ENCODE results near the gene PLCH2. TPM values are rescaled to one million over a fixed set of nuclear protein-coding genes. Genes with fewer than 3 reads are reported as not detected.

Gene PLCH2
- polyA plus RNA-seq, 1 of the 3 experiments (the other 2 are of a cell fraction) = 0.08 TPM

DNA sequence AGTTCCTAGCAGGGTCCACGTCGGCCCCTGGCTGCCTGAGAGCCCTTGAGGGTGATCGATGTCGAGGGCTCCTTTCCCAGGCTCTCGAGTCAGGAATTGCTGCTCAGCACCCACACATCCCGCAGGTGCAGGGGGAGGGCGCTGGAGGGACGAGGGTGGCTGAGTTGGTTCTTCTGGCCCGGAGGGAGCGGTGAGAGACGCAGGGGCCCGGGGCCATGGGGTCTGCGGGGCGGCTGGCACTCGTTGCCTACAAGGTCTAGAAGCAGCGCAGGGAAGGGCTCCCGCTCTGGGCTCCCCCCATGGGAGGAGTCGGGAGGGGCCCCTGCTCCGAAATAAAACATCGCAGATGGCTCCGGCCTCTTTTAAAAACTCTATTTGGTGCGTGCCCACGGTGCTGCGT is 32.1 kb downstream of the PLCH2 start:
- H4K20me1 ChIP-seq (ENCODE audit: insufficient read depth) = no peaks in the 10 kb centered on the region
- TF ChIP-seq, protein P1, sequence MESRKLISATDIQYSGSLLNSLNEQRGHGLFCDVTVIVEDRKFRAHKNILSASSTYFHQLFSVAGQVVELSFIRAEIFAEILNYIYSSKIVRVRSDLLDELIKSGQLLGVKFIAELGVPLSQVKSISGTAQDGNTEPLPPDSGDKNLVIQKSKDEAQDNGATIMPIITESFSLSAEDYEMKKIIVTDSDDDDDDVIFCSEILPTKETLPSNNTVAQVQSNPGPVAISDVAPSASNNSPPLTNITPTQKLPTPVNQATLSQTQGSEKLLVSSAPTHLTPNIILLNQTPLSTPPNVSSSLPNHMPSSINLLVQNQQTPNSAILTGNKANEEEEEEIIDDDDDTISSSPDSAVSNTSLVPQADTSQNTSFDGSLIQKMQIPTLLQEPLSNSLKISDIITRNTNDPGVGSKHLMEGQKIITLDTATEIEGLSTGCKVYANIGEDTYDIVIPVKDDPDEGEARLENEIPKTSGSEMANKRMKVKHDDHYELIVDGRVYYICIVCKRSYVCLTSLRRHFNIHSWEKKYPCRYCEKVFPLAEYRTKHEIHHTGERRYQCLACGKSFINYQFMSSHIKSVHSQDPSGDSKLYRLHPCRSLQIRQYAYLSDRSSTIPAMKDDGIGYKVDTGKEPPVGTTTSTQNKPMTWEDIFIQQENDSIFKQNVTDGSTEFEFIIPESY (IDR thresholded peaks at IDR 0.05; ENCODE audit: borderline replicate concordance, low read depth) = no peak
- H2AFZ ChIP-seq (ENCODE audit: low read depth) = no peak overlapping the region
- H3K27me3 ChIP-seq (ENCODE audit: insufficient read depth) = no peaks in the 10 kb centered on the region
- no peaks in the 10 kb centered on the region for H3K79me2 ChIP-seq (ENCODE audit: insufficient read depth)
- H3K36me3 ChIP-seq (replicated peaks in 1 of 2; ENCODE audit: control insufficient read depth in 1 of 2, insufficient read depth in 2 of 2, low read length in 1 of 2) = peaks cover 0 to 49% of the 10 kb centered on the region in 2 experiments
- H3K9me3 ChIP-seq = no peaks in the 10 kb centered on the region
- H3K27ac ChIP-seq (ENCODE audit: low read depth in 2 of 2, low read length in 1 of 2) = no peak overlapping the region
- H3F3A ChIP-seq (replicated peaks; ENCODE audit: insufficient read depth) = no peaks in the 10 kb centered on the region
- H3K4me2 ChIP-seq = no peak overlapping the region
- H3K4me1 ChIP-seq (ENCODE audit: control insufficient read depth in 1 of 2, insufficient read depth in 2 of 2, low read depth in 1 of 2, low read length in 1 of 2) = no peaks in the 10 kb centered on the region; a peak in 1 of 4 replicates
- H3K4me3 ChIP-seq (ENCODE audit: low read depth in 2 of 2, low read length in 1 of 2) = no peak overlapping the region
- no peak for DNase-seq
- no peak overlapping the region for H3K9ac ChIP-seq
- H3K9me2 ChIP-seq = no peaks in the 10 kb centered on the region
- ChIA-PET POLR2A (interaction anchor here (1.3 kb wide), 1 partner anchor 12 kb away, joined by 5 read pairs; no protein-coding TSS in a partner anchor), CTCF (interaction anchor here (1.0 to 1.9 kb wide), 5 partner anchors 16 to 313 kb away, joined by 3 to 6 read pairs (median 3); partner anchors contain the start of gene FAAP20)
- WGBS (ENCODE audit: low lambda C conversion rate) = 89% methylated on average over 21 of the region's 24 CpGs

- no peak overlapping the region for H2AFZ ChIP-seq (ENCODE audit: low read depth)
- no peaks in the 10 kb centered on the region for H3K9me3 ChIP-seq
- H3K79me2 ChIP-seq (ENCODE audit: insufficient read depth) = no peaks in the 10 kb centered on the region
- H4K20me1 ChIP-seq (ENCODE audit: insufficient read depth) = no peaks in the 10 kb centered on the region
- no peak overlapping the region for H3K4me3 ChIP-seq (ENCODE audit: low read depth in 2 of 2, low read length in 1 of 2)
- H3K27me3 ChIP-seq (ENCODE audit: insufficient read depth) = no peaks in the 10 kb centered on the region
- DNase-seq = no peak
- H3F3A ChIP-seq (replicated peaks; ENCODE audit: insufficient read depth) = no peaks in the 10 kb centered on the region
- H3K27ac ChIP-seq (ENCODE audit: low read depth in 2 of 2, low read length in 1 of 2) = no peak overlapping the region
- WGBS (ENCODE audit: low lambda C conversion rate) = 97% methylated on average over 8 of the region's 29 CpGs
- no peaks in the 10 kb centered on the region for H3K9me2 ChIP-seq
- H3K9ac ChIP-seq = no peak overlapping the region
- H3K4me1 ChIP-seq (ENCODE audit: control insufficient read depth in 1 of 2, insufficient read depth in 2 of 2, low read depth in 1 of 2, low read length in 1 of 2) = no peaks in the 10 kb centered on the region; a peak in 1 of 4 replicates
- H3K36me3 ChIP-seq (replicated peaks in 1 of 2; ENCODE audit: control insufficient read depth in 1 of 2, insufficient read depth in 2 of 2, low read length in 1 of 2) = peaks cover 0 to 55% of the 10 kb centered on the region in 2 experiments
- H3K4me2 ChIP-seq = no peak overlapping the region
- CTCF ChIA-PET = interaction anchor here (1.0 to 1.3 kb wide), 3 partner anchors 16 to 314 kb away, joined by 3 to 4 read pairs (median 3); partner anchors contain the start of gene FAAP20
- POLR2A ChIA-PET = no interaction called here
- TF ChIP-seq RAD21 (IDR thresholded peaks at IDR 0.05; ENCODE audit: low read length) (no peak), ELF1 (IDR thresholded peaks at IDR 0.05) (no peak), FOXM1 (IDR thresholded peaks at IDR 0.05; ENCODE audit: low read depth) (no peak), USF1 (IDR thresholded peaks at IDR 0.05; ENCODE audit: borderline replicate concordance, low read depth) (no peak), EZH2phosphoT487 (IDR thresholded peaks at IDR 0.05; ENCODE audit: borderline replicate concordance, low read depth) (no peak), IRF3 (IDR thresholded peaks at IDR 0.05; ENCODE audit: low read depth, low read length) (no peak), SMC3 (IDR thresholded peaks at IDR 0.05; ENCODE audit: low read depth, low read length) (no peak), CTCF (IDR thresholded peaks at IDR 0.05) (no peak), TAF1 (IDR thresholded peaks at IDR 0.05; ENCODE audit: borderline replicate concordance, low read depth, low read length) (no peak), JUND (IDR thresholded peaks at IDR 0.05) (no peak), POLR2AphosphoS5 (IDR thresholded peaks at IDR 0.05; ENCODE audit: low read depth, low read length) (no peak), NFIC (IDR thresholded peaks at IDR 0.05; ENCODE audit: borderline replicate concordance) (no peak), USF2 (IDR thresholded peaks at IDR 0.05; ENCODE audit: borderline replicate concordance, low read depth, low read length) (no peak), MEF2A (IDR thresholded peaks at IDR 0.05; ENCODE audit: borderline replicate concordance, low read depth) (no peak), RCOR1 (IDR thresholded peaks at IDR 0.05; ENCODE audit: low read length) (no peak)
- TF ChIP-seq, protein P2, sequence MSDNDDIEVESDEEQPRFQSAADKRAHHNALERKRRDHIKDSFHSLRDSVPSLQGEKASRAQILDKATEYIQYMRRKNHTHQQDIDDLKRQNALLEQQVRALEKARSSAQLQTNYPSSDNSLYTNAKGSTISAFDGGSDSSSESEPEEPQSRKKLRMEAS (IDR thresholded peaks at IDR 0.05; ENCODE audit: low read depth) = no peak
These were observed 32.7 kb downstream of the PLCH2 start for GRCh38 chr1:2508751-2509150.
